Activated CD8-positive, alpha-beta memory T cell treated with anti-CD3 and anti-CD28 coated beads, Interleukin-2, amount 50 U/mL, for 1 hour (primary cell): ENCODE results near the gene CCNF.

ENCODE experiments used
- DNase-seq: peaks from one replicate; pipeline ENCODE4 v3.0.0-alpha.2; 2020; ENCODE audit errors: extremely low read depth

The CCNF gene

GRCh38 chr16:2485811-2486507 is 56.7 kb downstream of the CCNF start:
- no peak for DNase-seq

GRCh38 chr16:2486645-2487516 is 57.6 kb downstream of the CCNF start:
- DNase-seq = peak; percentile 53

- no peak for DNase-seq
These were observed 58.2 kb downstream of the CCNF start for GRCh38 chr16:2487517-2487842.

GRCh38 chr16:2487903-2488531 is 58.8 kb downstream of the CCNF start:
- no peak for DNase-seq

- no peak for DNase-seq
These were observed 60.3 kb downstream of the CCNF start for GRCh38 chr16:2489581-2489980.

GRCh38 chr16:2490190-2491105 is 61.2 kb downstream of the CCNF start:
- DNase-seq = no peak

GRCh38 chr16:2492292-2492691 is 63.0 kb downstream of the CCNF start:
- DNase-seq = no peak

- DNase-seq = no peak
These were observed 64.4 kb downstream of the CCNF start for GRCh38 chr16:2493605-2494004.

- DNase-seq = no peak
These were observed 65.4 kb downstream of the CCNF start for GRCh38 chr16:2494616-2495015.

- DNase-seq = no peak
These were observed 65.8 kb downstream of the CCNF start for GRCh38 chr16:2495041-2495440.

GRCh38 chr16:2496223-2497115 is 67.2 kb downstream of the CCNF start:
- DNase-seq = no peak

GRCh38 chr16:2497116-2497630 is 67.9 kb downstream of the CCNF start:
- DNase-seq = no peak

GRCh38 chr16:2497695-2498484 is 68.6 kb downstream of the CCNF start:
- no peak for DNase-seq

- DNase-seq = no peak
These were observed 69.4 kb downstream of the CCNF start for GRCh38 chr16:2498531-2499253.

- DNase-seq = no peak
These were observed 70.2 kb downstream of the CCNF start for GRCh38 chr16:2499454-2499853.

GRCh38 chr16:2499890-2500429 is 70.7 kb downstream of the CCNF start:
- DNase-seq = no peak

GRCh38 chr16:2500430-2500917 is 71.2 kb downstream of the CCNF start:
- no peak for DNase-seq

- DNase-seq = no peak
These were observed 71.9 kb downstream of the CCNF start for GRCh38 chr16:2500918-2501750.
